ENCODE measurements around the gene MCF2L.

DNA sequence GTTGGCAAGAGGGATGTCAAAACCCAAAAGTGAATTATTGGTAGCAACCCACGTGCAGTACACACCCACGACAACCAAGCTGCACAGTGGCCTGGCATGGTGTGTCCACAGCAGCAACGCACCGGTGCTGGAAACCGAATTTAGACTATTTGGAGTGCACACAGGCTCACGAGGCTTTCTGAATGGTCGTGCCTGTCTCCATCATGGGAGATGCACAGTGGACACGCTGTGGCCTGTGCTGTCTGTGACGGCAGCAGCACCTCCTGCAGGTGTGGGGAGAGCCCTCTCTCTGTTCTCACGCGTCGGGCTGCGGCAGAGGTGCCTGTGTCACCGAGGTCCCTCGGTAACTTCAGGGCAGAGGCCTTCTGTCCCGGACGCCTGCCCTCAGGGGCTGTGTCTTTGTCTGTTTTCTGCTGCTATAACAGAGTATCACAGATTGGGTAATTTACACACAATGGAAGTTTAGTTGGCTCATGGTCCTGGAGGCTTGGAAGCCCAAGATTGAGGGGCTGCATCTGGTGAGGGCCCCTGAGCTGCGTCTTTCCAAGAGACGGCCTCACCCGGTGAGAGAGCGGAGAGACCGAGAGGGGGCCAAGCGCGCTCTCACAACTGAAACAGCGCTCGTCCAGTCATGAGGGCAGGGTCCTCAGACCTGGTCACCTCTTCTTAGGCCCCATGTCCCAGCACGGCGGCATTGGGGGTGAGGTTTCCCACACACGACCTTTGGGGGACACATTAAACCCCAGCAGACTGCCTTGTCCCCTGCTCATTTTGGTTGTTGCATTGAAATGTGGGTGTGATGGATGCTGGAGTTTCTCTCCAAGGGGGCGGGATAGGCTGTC is 9.1 kb upstream of the MCF2L start:
- TF ChIP-seq CTCF (IDR thresholded peaks at IDR 0.05) (no peak), POLR2A (IDR thresholded peaks at IDR 0.05) (no peak)
